ENCODE results near the gene SFSWAP.

- TF ChIP-seq GATA2 (IDR thresholded peaks at IDR 0.05; ENCODE audit: low read depth, low read length) (no peak), GATA3 (IDR thresholded peaks at IDR 0.05; ENCODE audit: low read depth, low read length) (no peak)
Observed at GRCh38 chr12:131826097-131826928, 115.4 kb downstream of the SFSWAP start.

Data from SH-SY5Y (cell line).